Putamen (tissue), 1 donor: ENCODE results near the gene ZNF222.

ENCODE experiments used
- DNase-seq: peaks from one replicate; pipeline ENCODE4 v3.0.0-alpha.2; 2016; ENCODE audit warnings: low spot score

Gene ZNF222

GRCh38 chr19:44051650-44052402 lies 26.6 kb downstream of the ZNF222 start, which contains the start of gene ZNF223:
ZNF223 (plus strand) TSS chr19:44052036; CDS start chr19:44055177, 3,141 bp downstream.
- peak; percentile 99 for DNase-seq

GRCh38 chr19:44055870-44056269 lies 30.7 kb downstream of the ZNF222 start:
- DNase-seq: no peak

- DNase-seq: no peak
These were observed 34.0 kb downstream of the ZNF222 start for GRCh38 chr19:44059229-44059628.

- DNase-seq: no peak
These were observed 35.9 kb downstream of the ZNF222 start for GRCh38 chr19:44061038-44061437.

- no peak for DNase-seq
These were observed 41.1 kb downstream of the ZNF222 start for GRCh38 chr19:44066305-44066704.

- no peak for DNase-seq
These were observed 44.2 kb downstream of the ZNF222 start for GRCh38 chr19:44069415-44069814.

- peak; percentile 92 for DNase-seq
These were observed 46.8 kb downstream of the ZNF222 start, which contains the start of gene ZNF284 for GRCh38 chr19:44071824-44072542. ZNF284 (plus strand) TSS chr19:44072159; CDS start chr19:44076390, 4,231 bp downstream.

GRCh38 chr19:44072543-44073401 lies 47.6 kb downstream of the ZNF222 start:
- DNase-seq: no peak

GRCh38 chr19:44076325-44076724 lies 51.1 kb downstream of the ZNF222 start:
- DNase-seq: no peak
